GM21528 (cell line): ENCODE measurements around the gene LRMDA.

ENCODE experiments used
- ATAC-seq: cut with Tn5 transposase; IDR thresholded peaks from one replicate; pipeline ENCODE4 v1.9.1; 2021; ENCODE audit warnings: mild to moderate bottlenecking, moderate library complexity; ENCODE audit not compliant: unreplicated experiment, low FRiP score

The LRMDA gene

DNA sequence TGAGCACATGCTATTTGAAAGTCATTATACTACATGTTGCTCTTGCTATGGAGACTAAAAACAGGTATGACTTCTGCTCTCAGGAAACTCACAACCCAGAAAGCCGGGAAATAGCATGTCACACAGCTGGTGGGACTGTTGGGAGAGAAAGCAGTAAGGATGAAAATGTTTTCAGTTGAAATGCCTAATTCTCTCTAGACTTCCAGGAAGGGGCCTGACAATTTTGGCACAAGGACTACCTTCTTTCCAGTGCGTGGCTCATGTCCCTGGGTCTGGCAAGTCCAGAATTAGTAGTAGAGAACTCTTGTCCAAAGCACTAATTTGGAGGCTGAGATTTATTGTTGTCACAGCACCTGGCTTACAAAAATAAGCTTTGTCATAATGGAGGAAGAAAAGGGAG is 567.6 kb downstream of the LRMDA start:
- ATAC-seq: no peak

DNA sequence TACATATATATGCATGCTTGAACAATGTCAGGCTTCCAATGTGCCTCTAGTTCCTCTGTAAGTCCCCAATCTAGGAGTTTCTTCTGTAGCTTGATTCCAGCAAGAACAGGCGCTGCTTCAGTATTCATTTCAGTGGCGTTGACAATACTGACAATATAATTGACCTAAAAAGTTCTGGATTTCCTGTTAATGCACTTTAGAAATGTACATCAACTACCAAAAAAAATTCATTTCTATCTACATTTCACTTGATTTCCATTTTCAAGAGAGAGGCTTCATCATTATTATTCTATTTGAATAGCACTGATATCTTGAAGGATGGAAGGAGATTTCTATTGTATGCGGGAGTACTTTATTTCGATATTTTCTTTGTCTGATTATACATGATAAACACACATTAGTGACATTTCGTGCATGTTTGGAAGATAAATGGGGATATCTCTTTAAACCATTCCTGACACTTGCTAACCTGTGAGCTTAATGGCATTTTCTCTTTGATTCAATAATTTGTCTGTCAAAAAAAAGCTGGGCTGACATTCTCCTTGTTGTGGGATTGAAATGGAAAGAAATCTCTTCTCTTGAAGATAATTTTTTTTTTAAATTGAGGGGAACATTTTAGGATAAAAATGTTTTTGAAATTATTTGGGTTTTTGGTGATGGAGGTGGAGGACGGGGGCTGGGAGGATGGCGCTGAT is 568.2 kb downstream of the LRMDA start:
- ATAC-seq: no peak

DNA sequence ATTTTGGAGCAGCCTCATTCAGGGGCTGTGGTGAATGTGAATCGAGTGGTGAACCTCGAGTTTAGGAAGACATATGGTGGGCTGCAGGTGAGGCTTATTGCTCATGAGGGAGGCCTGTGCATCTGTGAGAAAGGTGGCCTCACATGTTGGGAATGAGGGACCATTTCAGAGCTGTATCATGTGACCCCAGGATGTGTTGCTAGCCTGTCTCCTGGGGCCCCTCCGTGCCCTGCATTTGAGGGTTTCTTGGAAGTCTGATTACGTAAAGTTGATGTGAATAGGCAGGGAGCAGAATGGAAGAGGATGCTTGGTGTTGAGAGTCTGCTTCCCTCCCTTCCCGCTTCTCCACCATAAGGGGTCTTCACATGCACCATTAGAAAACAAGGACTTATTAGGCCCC is 569.1 kb downstream of the LRMDA start:
- ATAC-seq: no peak

DNA sequence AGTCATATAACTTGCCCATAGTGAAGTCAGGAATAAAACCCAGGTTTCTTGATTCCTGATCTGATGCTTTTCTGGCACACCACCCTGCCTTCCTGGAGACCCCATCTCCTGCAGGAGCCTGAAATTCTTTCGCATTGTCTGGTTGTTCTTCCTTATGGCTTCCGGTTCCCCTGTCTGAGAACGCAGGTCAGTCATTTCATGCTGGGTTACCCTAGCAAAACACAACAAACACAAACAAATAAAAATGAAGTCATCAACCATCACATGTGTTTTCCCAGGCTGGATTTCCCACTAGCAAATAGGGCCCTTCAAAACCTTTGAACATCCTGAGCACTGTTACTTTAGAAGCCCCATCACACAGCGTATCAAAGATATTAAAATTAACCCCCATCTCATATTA is 569.6 kb downstream of the LRMDA start:
- ATAC-seq: no peak

DNA sequence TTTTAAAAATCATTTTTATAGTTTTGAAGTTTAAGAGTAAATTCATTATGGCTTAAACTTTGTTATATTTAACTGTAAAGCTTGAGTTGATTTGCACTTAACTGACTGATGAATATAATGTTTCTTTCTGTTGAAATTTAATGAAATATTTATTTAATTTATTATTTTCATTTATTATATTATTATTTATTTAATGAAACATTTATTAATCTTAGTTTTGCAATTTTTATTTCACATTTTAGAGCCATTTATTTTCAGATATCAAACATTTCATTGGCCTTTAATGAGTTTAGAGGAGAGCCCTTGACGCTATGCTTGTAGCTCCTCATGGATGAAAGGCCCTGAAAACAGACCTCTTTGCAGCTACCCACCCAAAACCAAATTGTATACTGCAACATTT is 570.0 kb downstream of the LRMDA start:
- ATAC-seq: no peak

DNA sequence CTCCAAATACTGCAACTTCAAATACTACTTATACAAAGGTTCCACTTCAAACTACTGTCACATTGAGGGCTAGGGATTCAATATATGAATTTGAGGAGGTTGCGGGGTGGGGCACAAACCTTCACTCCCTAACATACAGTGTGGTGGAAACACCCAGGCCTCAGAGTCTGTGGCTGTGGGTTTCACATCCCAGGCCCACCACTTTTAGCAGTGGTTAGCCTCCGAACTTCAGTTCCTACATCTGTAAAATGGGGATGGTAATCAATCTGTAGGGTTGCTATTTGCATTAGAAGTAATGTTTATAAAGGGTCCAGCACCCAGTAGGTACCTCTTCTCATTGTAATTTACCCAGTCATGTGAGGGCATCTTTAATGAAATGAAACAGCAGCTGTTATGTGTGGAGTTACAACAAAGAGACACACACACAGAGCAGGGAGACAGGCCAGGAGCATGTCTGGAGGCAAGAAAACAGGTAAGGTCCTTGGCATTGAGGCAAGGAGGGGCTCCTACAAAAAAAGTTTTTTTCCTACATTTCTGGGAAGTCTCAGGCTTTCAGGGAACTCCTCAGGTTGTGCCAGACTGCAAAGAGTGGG is 570.9 kb downstream of the LRMDA start:
- ATAC-seq: no peak

DNA sequence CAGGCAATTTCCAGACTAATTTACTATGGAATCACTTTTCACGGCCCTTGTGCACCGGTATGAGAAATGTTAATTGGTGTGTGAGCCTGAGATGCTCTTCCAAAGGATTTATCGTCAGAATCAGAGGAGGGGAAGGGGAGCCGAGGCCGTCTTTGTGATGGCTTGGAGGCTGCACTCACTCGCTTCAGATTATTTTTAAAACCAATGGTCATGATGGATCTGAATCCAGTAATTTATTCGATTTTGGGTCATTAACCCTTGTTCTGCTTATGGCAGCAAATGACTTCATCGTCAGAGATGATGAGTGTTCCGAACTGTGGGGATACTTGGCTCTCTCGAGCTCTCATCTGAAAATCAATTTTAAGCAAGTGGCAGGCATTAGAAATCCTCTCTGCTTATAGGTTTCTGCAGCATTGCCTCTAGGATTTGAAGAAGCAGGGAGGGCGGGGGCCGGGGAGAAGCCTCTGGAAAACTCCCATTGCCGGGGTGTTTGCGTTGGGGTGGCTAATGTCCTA is 576.3 kb downstream of the LRMDA start:
- ATAC-seq: no peak

DNA sequence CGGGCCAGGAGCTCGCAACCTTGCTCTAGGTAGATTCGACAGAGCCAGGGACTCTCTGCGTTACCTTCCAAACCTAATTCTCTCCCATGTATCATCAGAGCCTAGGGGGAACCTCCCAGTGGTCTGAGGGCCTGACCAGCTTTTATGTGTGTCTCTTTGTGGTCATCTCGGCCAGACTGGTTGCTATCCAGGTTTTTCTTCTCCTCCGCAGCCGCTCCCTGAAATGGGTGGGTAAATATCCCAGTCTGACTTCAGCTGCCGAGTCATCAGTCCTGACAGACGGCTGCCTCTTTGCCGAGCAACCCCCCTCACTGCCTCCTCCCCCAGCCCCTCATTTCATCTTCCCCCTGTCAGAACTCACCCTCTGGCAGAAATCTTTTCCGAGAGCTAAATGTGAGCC is 578.1 kb downstream of the LRMDA start:
- ATAC-seq: no peak

DNA sequence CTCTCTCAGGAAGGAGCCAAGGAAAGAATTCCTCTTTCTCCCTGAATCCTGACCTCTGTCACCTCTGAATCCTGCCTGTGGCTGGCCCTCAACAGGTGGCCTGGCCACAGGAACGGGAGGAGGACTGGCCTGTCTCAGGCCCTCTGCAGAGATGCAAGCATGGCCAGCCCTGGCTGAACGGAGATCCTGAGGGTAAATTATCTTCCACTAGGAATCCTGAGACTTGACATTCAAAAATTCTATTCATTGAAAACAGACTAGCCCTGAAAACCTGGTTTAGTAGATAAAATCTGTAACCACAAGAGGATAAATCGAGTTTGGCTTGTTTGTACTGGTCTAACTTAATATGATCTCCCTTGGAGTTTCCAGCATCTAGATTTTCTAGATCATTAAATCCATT is 579.3 kb downstream of the LRMDA start:
- ATAC-seq: no peak

DNA sequence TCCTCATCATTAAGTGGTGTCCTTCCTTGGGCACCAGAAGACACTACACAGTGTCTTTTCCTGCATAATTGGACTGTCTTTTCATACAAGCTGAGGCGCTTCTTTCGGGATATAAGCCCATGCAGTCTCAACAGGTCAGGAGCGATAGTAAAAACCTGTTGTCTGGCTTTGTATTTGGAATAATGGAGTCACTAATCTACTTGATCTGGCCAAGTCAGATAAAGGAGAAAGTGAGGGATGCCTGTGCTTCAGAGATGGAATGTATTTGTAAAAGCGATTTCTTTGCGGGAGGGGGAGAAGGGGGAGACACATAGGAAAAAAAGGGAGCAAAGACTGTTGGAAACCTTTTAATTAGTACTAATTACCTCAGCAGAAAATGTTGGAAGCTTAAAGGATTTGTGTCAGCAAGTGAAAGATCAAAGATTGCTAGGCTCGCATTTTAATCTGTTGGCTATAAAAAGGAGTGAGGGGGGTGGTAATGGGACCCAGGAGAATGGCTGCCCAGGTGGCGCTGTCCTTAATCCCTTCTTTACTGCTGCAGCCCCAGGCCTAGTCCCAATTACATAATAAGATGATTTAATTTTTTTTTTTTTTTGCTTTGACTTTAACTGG is 581.4 kb downstream of the LRMDA start:
- no peak for ATAC-seq

DNA sequence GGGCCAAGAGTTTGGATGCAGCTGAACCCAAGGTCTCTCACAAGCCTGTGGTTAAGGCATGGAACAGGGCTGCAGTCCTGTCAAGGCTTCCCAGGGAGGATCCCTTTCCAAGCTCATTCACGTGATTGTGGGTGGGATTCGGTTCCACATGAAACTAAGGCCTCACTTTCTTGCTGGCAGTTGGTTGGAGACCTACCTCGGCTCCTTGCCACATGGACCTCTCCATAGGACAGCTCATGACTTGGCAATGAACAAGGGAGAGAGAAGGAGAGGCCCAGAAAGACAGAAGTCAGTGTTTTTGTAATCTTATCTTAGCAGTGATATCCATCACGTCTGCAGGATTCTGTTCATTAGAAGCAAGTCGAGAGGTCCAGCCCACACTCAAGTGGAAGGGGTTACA is 583.8 kb downstream of the LRMDA start:
- no peak for ATAC-seq

DNA sequence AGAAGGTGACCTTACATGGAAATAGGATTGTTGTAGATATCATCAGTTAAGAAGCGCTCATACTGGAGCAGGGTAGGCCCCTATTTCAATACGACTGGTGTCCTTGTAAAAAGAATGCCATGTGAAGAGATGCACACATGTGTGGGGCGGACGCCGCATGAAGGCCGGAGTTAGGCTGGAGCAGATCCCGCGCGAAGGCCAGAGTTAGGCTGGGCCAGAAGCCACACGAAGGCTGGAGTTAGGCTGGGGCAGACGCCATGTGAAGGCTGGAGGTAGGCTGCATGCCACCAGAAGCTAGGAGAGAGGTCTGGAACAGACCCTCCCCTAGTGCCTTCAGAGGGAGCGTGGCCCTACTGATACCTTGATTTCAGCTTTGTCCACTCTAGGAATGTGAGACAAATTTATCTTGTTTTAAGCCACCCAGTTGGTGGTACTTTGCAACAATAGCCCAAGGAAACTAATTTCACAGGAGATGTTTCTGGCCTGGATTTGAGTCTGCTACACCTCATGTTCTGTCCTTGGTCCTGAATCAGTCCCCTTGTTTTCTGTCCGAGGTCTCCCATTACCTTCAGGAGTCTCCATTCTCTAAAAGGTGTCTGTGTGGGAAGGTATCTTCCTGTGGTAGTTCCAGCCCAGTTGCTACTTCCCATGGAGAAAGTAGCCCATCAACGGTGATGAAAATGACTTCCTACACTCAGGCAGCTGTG is 585.8 kb downstream of the LRMDA start:
- ATAC-seq: no peak

DNA sequence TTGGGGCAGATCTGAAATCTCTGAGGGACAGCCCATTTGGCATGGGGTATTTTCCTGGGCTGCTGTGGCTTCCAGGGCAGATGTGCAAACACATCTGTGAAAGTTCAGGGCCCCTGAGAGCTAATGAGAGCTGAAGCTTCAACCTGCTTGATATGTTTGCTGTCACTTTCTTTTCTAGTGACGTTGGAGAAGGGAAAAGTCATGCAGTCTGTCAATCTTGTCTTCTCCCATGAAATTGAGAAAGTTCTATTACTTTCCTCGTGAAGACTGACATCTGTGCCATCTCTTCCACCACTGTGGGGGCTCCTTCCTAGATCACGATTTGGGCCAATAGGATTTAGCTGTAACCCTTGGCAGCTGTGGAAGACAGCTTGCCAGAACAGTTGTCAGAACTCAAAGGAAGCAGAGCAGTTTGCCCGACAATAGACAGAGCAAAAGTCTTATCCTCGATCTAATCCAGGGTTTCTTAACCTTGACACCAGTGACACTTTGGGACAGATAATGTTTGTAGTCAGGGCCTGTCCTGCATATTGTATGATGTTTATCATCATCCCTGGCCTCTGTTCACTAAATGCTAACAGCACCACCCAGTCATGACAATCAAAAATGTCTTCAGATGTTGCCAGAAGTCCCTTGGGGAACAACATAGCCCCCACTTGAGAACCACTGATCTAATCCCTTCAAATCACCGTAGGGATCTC is 586.5 kb downstream of the LRMDA start:
- ATAC-seq: no peak

DNA sequence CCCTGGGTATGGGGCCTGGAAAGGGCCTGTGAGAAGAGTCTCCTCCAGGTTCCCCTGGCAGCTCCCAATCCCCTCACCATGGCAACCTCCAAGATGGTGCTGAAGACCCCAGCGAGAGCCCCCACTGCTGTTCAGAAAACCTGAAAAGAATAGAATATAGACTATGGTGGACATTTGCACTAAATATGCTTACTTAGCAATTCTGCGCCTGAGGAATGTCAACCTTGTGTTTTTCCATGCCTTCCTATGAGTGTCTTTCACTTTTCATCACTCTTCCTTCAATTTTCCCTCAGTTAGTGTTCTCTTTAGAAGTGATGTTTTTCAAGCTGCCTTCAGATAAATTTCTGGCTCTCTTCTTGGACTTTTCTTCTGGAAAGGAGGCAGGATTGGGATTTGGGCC is 589.2 kb downstream of the LRMDA start:
- no peak for ATAC-seq

DNA sequence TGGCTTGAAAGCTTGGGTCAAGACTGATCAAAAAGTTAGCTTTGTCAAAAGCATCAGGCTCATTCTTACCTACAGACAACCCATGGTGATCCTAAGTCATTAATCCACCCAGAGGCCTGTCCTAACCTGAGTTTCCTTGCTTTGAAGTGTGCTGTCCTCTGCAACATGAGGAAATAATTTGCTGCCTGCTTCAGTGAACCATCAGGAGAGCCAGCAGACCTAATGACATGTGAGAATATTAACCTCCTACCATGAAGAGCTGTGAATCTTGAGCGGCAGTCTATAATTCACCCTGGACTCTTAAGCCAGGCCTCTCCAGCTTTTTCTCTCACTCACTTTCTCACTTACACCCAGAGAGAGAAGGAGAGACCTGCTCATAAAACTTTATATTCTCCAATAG is 590.0 kb downstream of the LRMDA start:
- no peak for ATAC-seq

DNA sequence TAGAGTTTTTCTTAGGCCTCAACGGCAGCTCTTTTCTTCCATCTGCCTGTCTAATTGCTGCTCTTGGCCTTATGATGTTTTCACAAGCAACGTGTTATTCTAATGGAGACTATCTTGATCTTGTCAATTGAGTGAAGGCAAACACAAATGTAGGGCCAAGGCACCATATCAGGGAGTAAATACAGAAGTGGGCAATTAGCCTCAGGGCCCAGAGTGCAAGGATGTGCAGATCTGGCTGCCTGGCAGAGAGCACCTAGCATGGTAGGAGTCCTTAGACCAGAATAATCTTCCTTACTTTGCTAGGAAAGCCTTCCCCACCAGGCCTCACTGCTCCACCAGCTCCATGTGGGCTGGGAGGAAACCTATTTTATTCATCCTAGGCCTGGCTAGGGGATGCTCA is 590.9 kb downstream of the LRMDA start:
- no peak for ATAC-seq

DNA sequence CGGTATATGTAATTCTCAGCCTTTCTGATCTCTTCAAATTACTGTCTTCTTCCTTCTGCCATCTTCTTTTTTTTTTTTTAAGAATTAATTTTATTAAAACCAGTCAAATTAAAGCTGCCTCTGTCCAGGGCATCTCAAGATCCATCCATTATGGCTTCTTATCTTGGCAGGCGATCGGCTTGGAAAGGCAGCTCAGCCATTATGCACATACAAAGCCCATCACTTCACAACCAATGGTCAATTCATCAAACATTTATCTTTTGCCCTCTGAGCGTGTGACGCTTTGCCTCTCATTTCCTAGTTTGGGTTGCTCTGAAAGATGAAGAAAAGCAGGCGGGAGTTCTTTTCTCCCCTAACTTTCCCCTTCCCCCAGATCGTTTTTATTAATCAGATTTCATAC is 591.6 kb downstream of the LRMDA start:
- no peak for ATAC-seq

DNA sequence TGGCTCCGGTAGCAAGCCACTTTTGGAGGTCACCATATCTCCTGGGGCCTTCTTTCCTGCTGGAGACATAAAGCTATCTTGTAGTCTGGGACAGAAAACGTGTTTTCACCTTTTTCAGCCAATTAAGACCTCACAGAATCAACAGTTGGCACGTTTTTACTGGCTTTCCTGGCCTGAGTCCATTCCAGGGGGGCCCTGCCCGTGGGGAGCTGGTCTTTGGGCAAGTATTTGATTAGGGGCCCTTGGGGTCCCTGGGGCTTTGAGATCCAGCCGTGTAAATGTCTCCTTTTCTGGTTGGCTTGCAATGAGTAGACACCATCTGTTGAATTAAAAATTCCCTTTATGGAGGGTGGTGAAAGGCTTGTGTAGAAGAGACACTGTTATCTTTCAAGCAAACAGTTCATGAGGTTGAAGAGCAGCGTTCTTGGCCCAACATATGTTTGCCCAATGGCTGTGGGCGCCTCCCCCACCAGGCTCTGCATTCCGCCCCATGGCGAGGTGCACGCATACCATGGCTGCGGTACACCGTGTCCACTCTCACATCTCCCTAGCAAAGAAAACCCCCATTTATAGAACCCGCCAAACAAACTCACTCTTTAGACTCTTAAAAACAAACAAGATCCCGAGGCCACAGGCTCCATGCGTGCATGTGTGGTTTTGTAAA is 593.2 kb downstream of the LRMDA start:
- ATAC-seq: no peak

DNA sequence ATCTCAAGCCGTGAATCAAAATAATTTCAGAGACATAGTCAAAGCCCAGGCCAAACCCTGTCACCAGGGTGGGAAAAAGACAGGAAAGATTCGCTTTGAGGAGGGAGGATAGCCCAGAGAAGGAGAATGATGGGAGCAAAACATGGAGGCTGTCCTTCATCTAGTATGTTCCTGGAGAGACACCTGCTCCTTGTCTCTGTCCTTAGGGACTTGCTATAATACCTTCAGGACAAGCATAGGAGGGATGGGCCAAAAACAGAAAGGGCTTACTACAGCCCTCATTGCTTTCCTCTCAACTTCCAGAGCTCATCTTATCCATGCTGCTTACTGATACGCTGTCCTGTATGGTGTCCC is 593.7 kb downstream of the LRMDA start:
- no peak for ATAC-seq

DNA sequence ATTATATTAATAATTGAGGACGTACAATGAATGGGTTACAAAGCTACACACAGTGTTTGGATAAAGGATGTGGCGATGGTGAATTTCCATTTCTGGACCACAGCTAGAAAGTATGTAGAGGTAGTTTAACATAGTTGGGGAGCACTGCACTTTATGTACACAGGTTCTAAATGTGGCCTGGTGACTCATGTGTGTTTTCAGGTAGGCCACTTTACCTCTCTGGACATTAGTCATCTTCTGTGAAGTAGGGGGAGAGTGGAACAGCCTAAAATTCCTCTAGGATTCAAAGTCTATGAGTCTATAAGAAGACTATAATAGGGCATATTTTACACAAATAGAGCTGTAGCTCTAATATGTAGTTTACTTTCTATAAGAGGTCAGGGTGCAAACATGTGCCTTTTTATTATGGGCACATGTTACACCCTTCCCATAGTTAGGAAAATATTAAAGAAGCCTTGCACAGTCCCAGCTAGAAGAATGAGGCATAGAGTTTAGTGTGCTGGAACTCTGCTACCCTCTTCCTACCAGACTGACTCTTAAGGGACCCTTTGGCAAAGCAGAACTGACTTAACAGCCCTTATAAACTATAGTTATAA is 594.9 kb downstream of the LRMDA start:
- no peak for ATAC-seq
